ENCODE measurements around the gene ASIC4.

Gene ASIC4

DNA sequence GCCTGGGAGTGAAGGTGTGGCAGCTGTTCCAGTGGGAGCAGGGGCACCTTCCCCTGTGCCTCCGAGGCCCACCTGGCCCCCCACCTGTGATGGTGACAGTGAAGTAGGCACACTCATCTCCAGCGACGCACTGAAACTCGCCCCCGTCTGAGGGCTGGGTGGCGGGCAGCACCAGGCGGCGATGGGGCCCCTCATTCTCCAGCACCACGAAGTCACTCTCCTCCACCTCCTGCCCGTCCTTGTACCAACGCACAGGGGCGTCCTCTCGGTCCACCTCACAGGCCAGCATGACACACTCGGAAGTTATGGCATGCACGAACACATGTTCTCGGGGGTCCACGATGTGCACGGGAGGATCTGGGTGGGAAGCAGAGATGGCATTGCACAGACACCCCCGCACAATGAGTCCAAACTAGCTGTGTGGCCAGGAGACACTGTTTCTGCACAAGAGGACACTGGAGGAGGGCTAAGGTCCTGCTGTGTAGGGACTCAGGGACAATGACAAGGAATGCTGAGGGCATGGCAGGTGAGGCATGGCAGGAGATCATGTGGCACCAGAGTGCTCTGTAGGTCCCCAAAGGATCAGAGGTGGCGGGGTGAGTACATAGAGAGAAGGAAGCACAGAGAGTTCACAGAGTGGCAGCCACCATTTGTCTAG is 49.1 kb downstream of the ASIC4 start:
- H3F3A ChIP-seq (ENCODE audit: insufficient read depth), result no peaks in the 10 kb centered on the region
- no peak overlapping the region for H3K27ac ChIP-seq (ENCODE audit: low read depth, low read length)
- H4K20me1 ChIP-seq (ENCODE audit: low read depth, low read length), result no peaks in the 10 kb centered on the region
- no peak overlapping the region for H3K4me2 ChIP-seq (ENCODE audit: low read depth, low read length, poor library complexity, severe bottlenecking)
- H3K36me3 ChIP-seq (ENCODE audit: low read length), result no peaks in the 10 kb centered on the region
- TF ChIP-seq EZH2phosphoT487 (conservative IDR thresholded peaks at IDR 0.05; ENCODE audit: low read length), result no peak
- TF ChIP-seq, protein P1, sequence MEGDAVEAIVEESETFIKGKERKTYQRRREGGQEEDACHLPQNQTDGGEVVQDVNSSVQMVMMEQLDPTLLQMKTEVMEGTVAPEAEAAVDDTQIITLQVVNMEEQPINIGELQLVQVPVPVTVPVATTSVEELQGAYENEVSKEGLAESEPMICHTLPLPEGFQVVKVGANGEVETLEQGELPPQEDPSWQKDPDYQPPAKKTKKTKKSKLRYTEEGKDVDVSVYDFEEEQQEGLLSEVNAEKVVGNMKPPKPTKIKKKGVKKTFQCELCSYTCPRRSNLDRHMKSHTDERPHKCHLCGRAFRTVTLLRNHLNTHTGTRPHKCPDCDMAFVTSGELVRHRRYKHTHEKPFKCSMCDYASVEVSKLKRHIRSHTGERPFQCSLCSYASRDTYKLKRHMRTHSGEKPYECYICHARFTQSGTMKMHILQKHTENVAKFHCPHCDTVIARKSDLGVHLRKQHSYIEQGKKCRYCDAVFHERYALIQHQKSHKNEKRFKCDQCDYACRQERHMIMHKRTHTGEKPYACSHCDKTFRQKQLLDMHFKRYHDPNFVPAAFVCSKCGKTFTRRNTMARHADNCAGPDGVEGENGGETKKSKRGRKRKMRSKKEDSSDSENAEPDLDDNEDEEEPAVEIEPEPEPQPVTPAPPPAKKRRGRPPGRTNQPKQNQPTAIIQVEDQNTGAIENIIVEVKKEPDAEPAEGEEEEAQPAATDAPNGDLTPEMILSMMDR (IDR thresholded peaks at IDR 0.05; ENCODE audit: insufficient read depth, low read length, poor library complexity, severe bottlenecking), result no peak
- H2AFZ ChIP-seq (ENCODE audit: low read depth, low read length, severe bottlenecking), result no peak overlapping the region
- no peak overlapping the region for H3K4me3 ChIP-seq (ENCODE audit: insufficient read depth, low read length, poor library complexity, severe bottlenecking)
- no peaks in the 10 kb centered on the region for H3K9me2 ChIP-seq (replicated peaks; ENCODE audit: insufficient read depth, low read length)
- no peaks in the 10 kb centered on the region for H3K27me3 ChIP-seq (ENCODE audit: low read length)
- no peak overlapping the region for H3K9ac ChIP-seq (ENCODE audit: low read length)
- H3K79me2 ChIP-seq (ENCODE audit: insufficient read depth, low read length), result no peaks in the 10 kb centered on the region
- H3K9me3 ChIP-seq (ENCODE audit: insufficient read depth, low read length), result no peaks in the 10 kb centered on the region

DNA sequence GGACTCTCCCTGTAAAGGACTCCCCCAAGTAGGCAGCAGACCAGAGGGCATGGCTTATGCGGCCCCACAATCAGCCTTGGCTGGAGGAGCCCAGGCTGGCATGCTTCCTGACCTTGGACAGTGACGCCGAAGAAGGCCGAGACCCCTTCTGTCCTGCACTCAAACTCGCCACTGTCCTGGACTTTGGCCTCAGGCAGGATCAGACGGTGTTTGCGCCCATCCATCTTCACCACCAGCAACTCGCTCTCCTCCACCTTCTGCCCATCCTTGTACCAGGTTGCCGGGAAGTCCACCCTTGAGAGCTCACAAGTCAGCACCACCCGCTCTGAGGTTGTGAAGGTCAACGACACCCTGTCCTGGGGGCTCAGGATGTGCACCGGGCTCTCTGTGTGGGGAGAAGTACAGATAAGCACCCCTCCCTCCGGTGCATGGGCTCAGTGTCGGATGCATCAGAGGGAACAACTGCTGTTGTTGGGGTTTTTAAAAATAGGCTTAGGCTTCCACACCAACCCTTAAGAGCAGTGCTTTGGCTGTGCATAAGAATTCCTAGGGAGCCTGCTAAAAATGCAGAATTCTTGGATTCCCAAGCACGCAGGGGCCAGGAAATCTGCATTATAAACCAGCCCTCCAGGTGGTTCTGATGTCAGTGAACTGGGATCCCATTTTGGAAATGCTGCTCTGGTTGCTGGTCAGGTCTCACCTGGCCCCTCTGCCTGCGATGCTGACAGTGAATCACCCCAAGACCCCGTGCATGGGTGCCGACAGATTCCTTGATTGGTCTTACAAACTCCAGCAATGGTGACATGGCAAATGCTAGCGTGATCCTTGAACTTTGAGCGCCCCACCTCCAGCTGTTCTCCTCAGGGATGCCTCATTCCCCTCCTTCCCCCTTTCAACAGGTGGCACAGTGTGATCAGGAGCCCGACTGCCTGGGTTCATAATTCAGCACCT is 51.1 kb downstream of the ASIC4 start:
- Histone ChIP-seq H3K27ac (ENCODE audit: low read depth, low read length) (no peak overlapping the region), H3K9me2 (replicated peaks; ENCODE audit: insufficient read depth, low read length) (no peaks in the 10 kb centered on the region), H4K20me1 (ENCODE audit: low read depth, low read length) (no peaks in the 10 kb centered on the region), H3K4me2 (ENCODE audit: low read depth, low read length, poor library complexity, severe bottlenecking) (no peak overlapping the region), H3K27me3 (ENCODE audit: low read length) (no peaks in the 10 kb centered on the region), H2AFZ (ENCODE audit: low read depth, low read length, severe bottlenecking) (no peak overlapping the region), H3K9me3 (ENCODE audit: insufficient read depth, low read length) (no peaks in the 10 kb centered on the region), H3K9ac (ENCODE audit: low read length) (no peak overlapping the region), H3F3A (ENCODE audit: insufficient read depth) (no peaks in the 10 kb centered on the region), H3K79me2 (ENCODE audit: insufficient read depth, low read length) (no peaks in the 10 kb centered on the region), H3K4me3 (ENCODE audit: insufficient read depth, low read length, poor library complexity, severe bottlenecking) (no peak overlapping the region), H3K36me3 (ENCODE audit: low read length) (no peaks in the 10 kb centered on the region)
- TF ChIP-seq EZH2phosphoT487 (conservative IDR thresholded peaks at IDR 0.05; ENCODE audit: low read length), result no peak
- TF ChIP-seq, protein P1 (IDR thresholded peaks at IDR 0.05; ENCODE audit: insufficient read depth, low read length, poor library complexity, severe bottlenecking), result no peak

DNA sequence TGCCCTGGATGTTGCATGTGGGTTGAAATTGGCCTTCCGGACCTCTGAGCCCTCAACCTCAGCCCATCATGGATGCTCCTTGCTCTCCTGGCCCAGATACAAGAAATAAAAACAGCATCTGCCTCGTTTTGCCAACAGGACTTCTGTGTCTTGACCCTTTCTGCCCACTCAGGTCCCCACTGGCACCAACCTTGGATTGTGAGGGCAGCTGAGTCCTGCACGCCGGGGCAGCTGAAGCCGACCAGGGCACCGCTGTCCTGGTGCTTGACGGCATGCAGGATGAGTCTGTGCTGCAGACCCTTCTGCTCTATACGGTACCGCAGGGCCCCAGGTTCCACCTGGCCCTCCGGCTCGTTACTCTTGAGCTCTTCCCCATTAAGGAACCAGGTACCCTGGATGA is 52.4 kb downstream of the ASIC4 start:
- H3K9me2 ChIP-seq (replicated peaks; ENCODE audit: insufficient read depth, low read length), result no peaks in the 10 kb centered on the region
- no peaks in the 10 kb centered on the region for H3F3A ChIP-seq (ENCODE audit: insufficient read depth)
- no peak overlapping the region for H3K4me2 ChIP-seq (ENCODE audit: low read depth, low read length, poor library complexity, severe bottlenecking)
- H2AFZ ChIP-seq (ENCODE audit: low read depth, low read length, severe bottlenecking), result no peak overlapping the region
- H3K27me3 ChIP-seq (ENCODE audit: low read length), result no peaks in the 10 kb centered on the region
- H3K9me3 ChIP-seq (ENCODE audit: insufficient read depth, low read length), result no peaks in the 10 kb centered on the region
- no peak overlapping the region for H3K9ac ChIP-seq (ENCODE audit: low read length)
- no peaks in the 10 kb centered on the region for H3K36me3 ChIP-seq (ENCODE audit: low read length)
- no peak overlapping the region for H3K27ac ChIP-seq (ENCODE audit: low read depth, low read length)
- TF ChIP-seq EZH2phosphoT487 (conservative IDR thresholded peaks at IDR 0.05; ENCODE audit: low read length), result no peak
- TF ChIP-seq, protein P1 (IDR thresholded peaks at IDR 0.05; ENCODE audit: insufficient read depth, low read length, poor library complexity, severe bottlenecking), result no peak
- H4K20me1 ChIP-seq (ENCODE audit: low read depth, low read length), result no peaks in the 10 kb centered on the region
- no peak overlapping the region for H3K4me3 ChIP-seq (ENCODE audit: insufficient read depth, low read length, poor library complexity, severe bottlenecking)
- H3K79me2 ChIP-seq (ENCODE audit: insufficient read depth, low read length), result no peaks in the 10 kb centered on the region
